HG02571 (cell line): Measurements from ENCODE around the gene BICRAL.
"Not testable (repeated sequence)": the region's sequence is repeated elsewhere in the genome, so short reads cannot be mapped to it uniquely, and the experiment has no call there.

Source experiments
- ATAC-seq: cut with Tn5 transposase; IDR thresholded peaks from one replicate; pipeline ENCODE4 v1.9.1; 2021; ENCODE audit warnings: mild to moderate bottlenecking, moderate library complexity; ENCODE audit not compliant: unreplicated experiment

BICRAL gene

GRCh38 chr6:42762426-42762859 lies 19.4 kb upstream of the BICRAL start:
- no peak for ATAC-seq

- no peak for ATAC-seq
These were observed 18.9 kb upstream of the BICRAL start for GRCh38 chr6:42762950-42763349.

GRCh38 chr6:42764911-42765648 lies 16.8 kb upstream of the BICRAL start:
- ATAC-seq, result no peak

- no peak for ATAC-seq
These were observed 15.6 kb upstream of the BICRAL start for GRCh38 chr6:42766163-42766670.

GRCh38 chr6:42769051-42769450 lies 12.8 kb upstream of the BICRAL start:
- no peak for ATAC-seq

GRCh38 chr6:42769836-42770235 lies 12.0 kb upstream of the BICRAL start:
- no peak for ATAC-seq

GRCh38 chr6:42771741-42772100 lies 10.1 kb upstream of the BICRAL start:
- ATAC-seq, result no peak

GRCh38 chr6:42774201-42774600 lies 7.7 kb upstream of the BICRAL start:
- ATAC-seq, result no peak

- not testable (repeated sequence) for ATAC-seq
These were observed 6.9 kb upstream of the BICRAL start for GRCh38 chr6:42774821-42775487.

GRCh38 chr6:42777126-42777822 lies 4.6 kb upstream of the BICRAL start:
- no peak for ATAC-seq

GRCh38 chr6:42778122-42778521 lies 3.7 kb upstream of the BICRAL start:
- no peak for ATAC-seq

- ATAC-seq, result no peak
These were observed 2.3 kb upstream of the BICRAL start for GRCh38 chr6:42779521-42779920.

- ATAC-seq, result no peak
These were observed 381 bp upstream of the BICRAL start for GRCh38 chr6:42781546-42781795.

- ATAC-seq, result no peak
These were observed 881 bp downstream of the BICRAL start for GRCh38 chr6:42782689-42783176.

- no peak for ATAC-seq
These were observed 1.5 kb downstream of the BICRAL start for GRCh38 chr6:42783177-42783875.

- ATAC-seq, result no peak
These were observed 2.2 kb downstream of the BICRAL start for GRCh38 chr6:42783876-42784642.

GRCh38 chr6:42784717-42785498 lies 3.1 kb downstream of the BICRAL start:
- ATAC-seq, result no peak

GRCh38 chr6:42786525-42786985 lies 4.7 kb downstream of the BICRAL start:
- ATAC-seq, result no peak

GRCh38 chr6:42787063-42787472 lies 5.2 kb downstream of the BICRAL start:
- ATAC-seq, result no peak

GRCh38 chr6:42788671-42789070 lies 6.8 kb downstream of the BICRAL start:
- no peak for ATAC-seq
